GM13976 (cell line): ENCODE results near the gene CLEC3B.

Experiments used
- DNase-seq: peaks from one replicate; pipeline ENCODE4 v3.0.0; 2012; ENCODE audit warnings: low spot score
- CTCF ChIP-seq: IDR thresholded peaks from 2 replicates; pipeline ENCODE4 v1.5.1; 2012; ENCODE audit warnings: borderline replicate concordance, mild to moderate bottlenecking; ENCODE audit not compliant: insufficient read depth; ENCODE audit errors: extremely low read depth, missing control alignments, control extremely low read depth
- in situ Hi-C: fragments of 300-500 bp; cut with MboI; formaldehyde crosslinking; loops from one replicate; pipeline ENCODE4 v1.12.0; 2022; ENCODE audit warnings: low sequenced_read_pairs, mixed read lengths, inconsistent platforms; ENCODE audit not compliant: unreplicated experiment

CLEC3B gene

GRCh38 chr3:45080824-45081223 is 54.7 kb downstream of the CLEC3B start:
- no peak for TF ChIP-seq CTCF
- in situ Hi-C loops, result no loop called here
- DNase-seq, result no peak

GRCh38 chr3:45081506-45082141 is 55.5 kb downstream of the CLEC3B start:
- in situ Hi-C loops, result no loop called here
- DNase-seq, result no peak
- no peak for TF ChIP-seq CTCF

- no peak for DNase-seq
- in situ Hi-C loops, result no loop called here
- TF ChIP-seq CTCF, result no peak
Measured at GRCh38 chr3:45082142-45082538, 56.0 kb downstream of the CLEC3B start.

GRCh38 chr3:45083023-45083422 is 56.9 kb downstream of the CLEC3B start:
- no peak for DNase-seq
- in situ Hi-C loops, result no loop called here

GRCh38 chr3:45084361-45084760 is 58.3 kb downstream of the CLEC3B start:
- no peak for TF ChIP-seq CTCF
- no peak for DNase-seq
- in situ Hi-C loops, result no loop called here

More at GRCh38 chr3:45083023-45083422, 56.9 kb downstream of the CLEC3B start:
- TF ChIP-seq CTCF, result no peak

- no peak for DNase-seq
- TF ChIP-seq CTCF, result no peak
Measured at GRCh38 chr3:45084820-45085816, 59.0 kb downstream of the CLEC3B start.

More at GRCh38 chr3:45084820-45085816, 59.0 kb downstream of the CLEC3B start:
- in situ Hi-C loops, result no loop called here
